Muscle layer of duodenum (tissue), 2 donors: ENCODE results near the gene GLRA2.
"Not testable (repeated sequence)": the region's sequence is repeated elsewhere in the genome, so short reads cannot be mapped to it uniquely, and the experiment has no call there.

Source experiments
- H3K27ac ChIP-seq: one replicate; pipeline ENCODE4 v1.7.0; 2013; ENCODE audit warnings: mild to moderate bottlenecking, low read length
- H3K27me3 ChIP-seq: one replicate; pipeline ENCODE4 v1.7.0; 2013; ENCODE audit warnings: low read depth, mild to moderate bottlenecking, control low read depth, low read length
- H3K36me3 ChIP-seq, 2 donors: one replicate each; pipeline ENCODE4 v1.7.0; 2013; ENCODE audit warnings: low read length in 2 of 2, control low read depth in 1 of 2, mild to moderate bottlenecking in 1 of 2; ENCODE audit not compliant: insufficient read depth in 2 of 2, control insufficient read depth in 1 of 2
- H3K4me1 ChIP-seq, 2 donors: one replicate each; pipeline ENCODE4 v1.7.0; 2013; ENCODE audit warnings: low read length in 2 of 2, mild to moderate bottlenecking in 2 of 2, control low read depth in 1 of 2, moderate library complexity in 1 of 2; ENCODE audit not compliant: insufficient read depth in 2 of 2, control insufficient read depth in 1 of 2
- H3K4me3 ChIP-seq, 2 donors: one replicate each; pipeline ENCODE4 v1.7.0; 2013; ENCODE audit warnings: low read length in 2 of 2, low read depth in 1 of 2, mild to moderate bottlenecking in 1 of 2
- H3K9me3 ChIP-seq, 2 donors: one replicate each; pipeline ENCODE4 v1.7.0; 2013; ENCODE audit warnings: low read length in 2 of 2, control low read depth in 1 of 2, mild to moderate bottlenecking in 1 of 2; ENCODE audit not compliant: control insufficient read depth in 1 of 2
- donor health status: healthy.

The GLRA2 gene

GRCh38 chrX:14672611-14673172, 143.4 kb downstream of the GLRA2 start:
- Histone ChIP-seq H3K4me1 (no peaks in the 10 kb centered on the region), H3K36me3 (no peaks in the 10 kb centered on the region), H3K27ac (no peak overlapping the region), H3K4me3 (no peak overlapping the region), H3K9me3 (no peaks in the 10 kb centered on the region), H3K27me3 (no peaks in the 10 kb centered on the region)

- Histone ChIP-seq H3K4me1 (no peaks in the 10 kb centered on the region), H3K4me3 (no peak overlapping the region), H3K27me3 (no peaks in the 10 kb centered on the region), H3K27ac (no peak overlapping the region), H3K9me3 (no peaks in the 10 kb centered on the region), H3K36me3 (no peaks in the 10 kb centered on the region)
Observed at GRCh38 chrX:14673236-14673635, 143.9 kb downstream of the GLRA2 start.

GRCh38 chrX:14673764-14674163, 144.4 kb downstream of the GLRA2 start:
- Histone ChIP-seq H3K36me3 (no peaks in the 10 kb centered on the region), H3K9me3 (no peaks in the 10 kb centered on the region), H3K4me3 (no peak overlapping the region), H3K4me1 (no peaks in the 10 kb centered on the region), H3K27ac (no peak overlapping the region), H3K27me3 (no peaks in the 10 kb centered on the region)

- no peaks in the 10 kb centered on the region for H3K9me3 ChIP-seq
- H3K27ac ChIP-seq: no peak overlapping the region
- no peaks in the 10 kb centered on the region for H3K27me3 ChIP-seq
- no peaks in the 10 kb centered on the region for H3K36me3 ChIP-seq
- H3K4me1 ChIP-seq: no peaks in the 10 kb centered on the region
- H3K4me3 ChIP-seq: no peak overlapping the region
Observed at GRCh38 chrX:14675500-14675899, 146.2 kb downstream of the GLRA2 start.

GRCh38 chrX:14676431-14676830, 147.1 kb downstream of the GLRA2 start:
- Histone ChIP-seq H3K4me3 (no peak overlapping the region), H3K27me3 (no peaks in the 10 kb centered on the region), H3K4me1 (no peaks in the 10 kb centered on the region), H3K9me3 (no peaks in the 10 kb centered on the region), H3K36me3 (no peaks in the 10 kb centered on the region), H3K27ac (no peak overlapping the region)

- not testable (repeated sequence) for H3K36me3 ChIP-seq, H3K27me3 ChIP-seq, H3K4me1 ChIP-seq, H3K4me3 ChIP-seq, H3K27ac ChIP-seq, H3K9me3 ChIP-seq
Observed at GRCh38 chrX:14688331-14688730, 159.0 kb downstream of the GLRA2 start.

GRCh38 chrX:14690553-14690952, 161.2 kb downstream of the GLRA2 start:
- no peak overlapping the region for H3K27ac ChIP-seq

GRCh38 chrX:14694611-14695010, 165.3 kb downstream of the GLRA2 start:
- Histone ChIP-seq H3K4me3 (no peak overlapping the region), H3K4me1 (no peaks in the 10 kb centered on the region), H3K36me3 (no peaks in the 10 kb centered on the region), H3K9me3 (no peaks in the 10 kb centered on the region), H3K27ac (no peak overlapping the region), H3K27me3 (no peaks in the 10 kb centered on the region)

More at GRCh38 chrX:14690553-14690952, 161.2 kb downstream of the GLRA2 start:
- Histone ChIP-seq H3K4me1 (no peaks in the 10 kb centered on the region), H3K4me3 (no peak overlapping the region), H3K36me3 (no peaks in the 10 kb centered on the region), H3K27me3 (no peaks in the 10 kb centered on the region), H3K9me3 (no peaks in the 10 kb centered on the region)

- H3K27ac ChIP-seq: no peak overlapping the region
- H3K4me1 ChIP-seq: no peaks in the 10 kb centered on the region
Observed at GRCh38 chrX:14697451-14697850, 168.1 kb downstream of the GLRA2 start.

GRCh38 chrX:14698790-14699189, 169.5 kb downstream of the GLRA2 start:
- Histone ChIP-seq H3K4me1 (no peaks in the 10 kb centered on the region), H3K27me3 (no peaks in the 10 kb centered on the region), H3K27ac (no peak overlapping the region), H3K9me3 (no peaks in the 10 kb centered on the region), H3K36me3 (no peaks in the 10 kb centered on the region), H3K4me3 (no peak overlapping the region)

More at GRCh38 chrX:14697451-14697850, 168.1 kb downstream of the GLRA2 start:
- Histone ChIP-seq H3K9me3 (no peaks in the 10 kb centered on the region), H3K4me3 (no peak overlapping the region), H3K36me3 (no peaks in the 10 kb centered on the region), H3K27me3 (no peaks in the 10 kb centered on the region)

GRCh38 chrX:14700982-14701381, 171.6 kb downstream of the GLRA2 start:
- H3K4me3 ChIP-seq: no peak overlapping the region
- no peaks in the 10 kb centered on the region for H3K27me3 ChIP-seq
- no peaks in the 10 kb centered on the region for H3K4me1 ChIP-seq
- H3K9me3 ChIP-seq: no peaks in the 10 kb centered on the region
- H3K27ac ChIP-seq: no peak overlapping the region
- no peaks in the 10 kb centered on the region for H3K36me3 ChIP-seq

GRCh38 chrX:14702145-14702544, 172.8 kb downstream of the GLRA2 start:
- Histone ChIP-seq H3K9me3 (no peaks in the 10 kb centered on the region), H3K27ac (no peak overlapping the region), H3K36me3 (no peaks in the 10 kb centered on the region), H3K4me1 (no peaks in the 10 kb centered on the region), H3K4me3 (no peak overlapping the region), H3K27me3 (no peaks in the 10 kb centered on the region)
